ENCODE data around the gene NKAIN1. TPM values are rescaled to one million over a fixed set of nuclear protein-coding genes. Genes with fewer than 3 reads are reported as not detected.

The NKAIN1 gene
- total and polyA plus RNA-seq, 2 donors (not counting 1 experiment from before 2014, with no cell fraction given): not detected

DNA sequence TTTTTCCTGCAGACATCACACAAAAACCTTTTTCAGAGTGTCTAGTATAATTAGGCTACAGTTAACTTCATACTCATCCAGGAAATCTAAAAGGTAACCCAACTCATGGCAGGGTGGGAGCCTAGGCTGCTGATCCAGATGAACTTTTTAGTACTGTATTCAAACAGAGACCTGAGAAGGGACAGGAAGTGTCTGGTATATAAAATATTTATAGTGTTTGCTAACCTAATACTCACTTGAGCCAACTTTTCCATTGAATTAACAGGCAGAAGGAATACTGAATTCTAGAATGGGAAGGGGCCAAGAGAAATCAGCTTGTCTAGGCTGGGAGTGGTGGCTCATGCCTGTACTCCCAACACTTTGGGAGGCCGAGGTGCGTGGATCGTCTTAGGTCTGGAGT is 22.2 kb upstream of the NKAIN1 start:
- Histone ChIP-seq H3K4me2 (replicated peaks; ENCODE audit: low read depth, low read length, poor library complexity, severe bottlenecking) (no peak overlapping the region), H3K27me3 (replicated peaks in 1 of 4; ENCODE audit: control extremely low read depth in 1 of 4, control insufficient read depth in 3 of 4, insufficient read depth in 4 of 4, low read length in 3 of 4) (no peaks in the 10 kb centered on the region), H3K27ac (ENCODE audit: low read length in 2 of 2) (no peak overlapping the region), H4K20me1 (ENCODE audit: control insufficient read depth, insufficient read depth, low read length, poor library complexity, severe bottlenecking) (no peaks in the 10 kb centered on the region), H3K36me3 (replicated peaks in 1 of 2; ENCODE audit: control extremely low read depth in 1 of 2, control insufficient read depth in 1 of 2, extremely low read depth in 1 of 2, insufficient read depth in 2 of 2, low read length in 1 of 2) (peaks cover 25 to 75% of the 10 kb centered on the region in 2 experiments), H3K9me3 (ENCODE audit: control extremely low read depth in 1 of 3, control insufficient read depth in 2 of 3, insufficient read depth in 1 of 3, low read length in 2 of 3) (no peaks in the 10 kb centered on the region), H3K4me1 (ENCODE audit: control insufficient read depth in 2 of 2, insufficient read depth in 2 of 2, low read length in 2 of 2) (no peaks in the 10 kb centered on the region), H3K79me2 (ENCODE audit: control insufficient read depth, insufficient read depth, low read length) (no peaks in the 10 kb centered on the region), H3K9ac (ENCODE audit: low read length) (no peak overlapping the region), H2AFZ (ENCODE audit: insufficient read depth, low read depth, low read length, poor library complexity, severe bottlenecking) (no peak overlapping the region), H3K4me3 (ENCODE audit: control extremely low read depth in 1 of 5, extremely low read depth in 1 of 5, insufficient read depth in 1 of 5, low read depth in 2 of 5, low read length in 4 of 5) (no peak overlapping the region)
- H3K4me3 Mint-ChIP-seq: no peak overlapping the region
- intact Hi-C loops (cut with micrococcal nuclease): no loop called here
- no peak for ATAC-seq (ENCODE audit: low read depth)
- ChIA-PET POLR2A (no interaction called here), CTCF (no interaction called here)
- H3K9me3 Mint-ChIP-seq (ENCODE audit: insufficient read depth): no peaks in the 10 kb centered on the region
- no peak overlapping the region for H3K27ac Mint-ChIP-seq
- 100% methylated on average over 3 of the region's 3 CpGs for WGBS (ENCODE audit: insufficient coverage)
- no peaks in the 10 kb centered on the region for H3K4me1 Mint-ChIP-seq
- no peaks in the 10 kb centered on the region for H3K27me3 Mint-ChIP-seq
- TF ChIP-seq, protein P1, sequence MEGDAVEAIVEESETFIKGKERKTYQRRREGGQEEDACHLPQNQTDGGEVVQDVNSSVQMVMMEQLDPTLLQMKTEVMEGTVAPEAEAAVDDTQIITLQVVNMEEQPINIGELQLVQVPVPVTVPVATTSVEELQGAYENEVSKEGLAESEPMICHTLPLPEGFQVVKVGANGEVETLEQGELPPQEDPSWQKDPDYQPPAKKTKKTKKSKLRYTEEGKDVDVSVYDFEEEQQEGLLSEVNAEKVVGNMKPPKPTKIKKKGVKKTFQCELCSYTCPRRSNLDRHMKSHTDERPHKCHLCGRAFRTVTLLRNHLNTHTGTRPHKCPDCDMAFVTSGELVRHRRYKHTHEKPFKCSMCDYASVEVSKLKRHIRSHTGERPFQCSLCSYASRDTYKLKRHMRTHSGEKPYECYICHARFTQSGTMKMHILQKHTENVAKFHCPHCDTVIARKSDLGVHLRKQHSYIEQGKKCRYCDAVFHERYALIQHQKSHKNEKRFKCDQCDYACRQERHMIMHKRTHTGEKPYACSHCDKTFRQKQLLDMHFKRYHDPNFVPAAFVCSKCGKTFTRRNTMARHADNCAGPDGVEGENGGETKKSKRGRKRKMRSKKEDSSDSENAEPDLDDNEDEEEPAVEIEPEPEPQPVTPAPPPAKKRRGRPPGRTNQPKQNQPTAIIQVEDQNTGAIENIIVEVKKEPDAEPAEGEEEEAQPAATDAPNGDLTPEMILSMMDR (IDR thresholded peaks at IDR 0.05): no peak
- TF ChIP-seq EZH2 (IDR thresholded peaks at IDR 0.05; ENCODE audit: borderline replicate concordance, insufficient read depth, low read depth, low read length, poor library complexity, severe bottlenecking): no peak
- DNase-seq: no peak

DNA sequence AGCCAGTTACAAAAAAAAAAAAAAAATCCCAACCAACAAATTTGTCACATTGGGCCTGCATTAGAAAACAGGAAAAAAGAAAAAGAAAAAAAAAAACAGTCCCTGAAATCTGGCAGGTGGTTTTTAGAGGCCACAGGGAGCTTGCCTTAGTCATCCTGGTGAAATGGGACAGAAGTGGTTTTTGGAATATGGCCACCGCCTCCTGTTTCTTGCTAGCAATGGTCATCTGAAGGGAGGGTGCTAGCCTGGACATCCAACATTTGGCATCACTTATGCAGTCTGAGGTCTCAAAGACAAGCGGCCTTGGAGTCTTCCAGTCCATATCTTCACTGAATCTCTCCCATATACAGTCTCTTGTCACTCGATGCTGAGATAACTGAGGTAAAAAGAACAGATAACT is 20.1 kb upstream of the NKAIN1 start:
- Mint-ChIP-seq H3K4me3 (no peak overlapping the region), H3K27me3 (no peaks in the 10 kb centered on the region), H3K9me3 (ENCODE audit: insufficient read depth) (no peaks in the 10 kb centered on the region), H3K4me1 (no peaks in the 10 kb centered on the region), H3K27ac (no peak overlapping the region)
- no peak for ATAC-seq (ENCODE audit: low read depth)
- no peak for TF ChIP-seq EZH2 (IDR thresholded peaks at IDR 0.05; ENCODE audit: borderline replicate concordance, insufficient read depth, low read depth, low read length, poor library complexity, severe bottlenecking)
- TF ChIP-seq, protein P1 (IDR thresholded peaks at IDR 0.05): no peak
- no peak overlapping the region for H3K4me2 ChIP-seq (replicated peaks; ENCODE audit: low read depth, low read length, poor library complexity, severe bottlenecking)
- H3K27ac ChIP-seq (ENCODE audit: low read length in 2 of 2): no peak overlapping the region
- no peaks in the 10 kb centered on the region for H3K9me3 ChIP-seq (ENCODE audit: control extremely low read depth in 1 of 3, control insufficient read depth in 2 of 3, insufficient read depth in 1 of 3, low read length in 2 of 3)
- H4K20me1 ChIP-seq (ENCODE audit: control insufficient read depth, insufficient read depth, low read length, poor library complexity, severe bottlenecking): no peaks in the 10 kb centered on the region
- H2AFZ ChIP-seq (ENCODE audit: insufficient read depth, low read depth, low read length, poor library complexity, severe bottlenecking): no peak overlapping the region
- intact Hi-C loops (cut with micrococcal nuclease): no loop called here
- ChIA-PET CTCF (no interaction called here), POLR2A (interaction anchor here (0.7 kb wide), 1 partner anchor 44 kb away, joined by 4 read pairs; no protein-coding TSS in a partner anchor)
- no peak overlapping the region for H3K4me3 ChIP-seq (ENCODE audit: control extremely low read depth in 1 of 5, extremely low read depth in 1 of 5, insufficient read depth in 1 of 5, low read depth in 2 of 5, low read length in 4 of 5)
- DNase-seq: no peak
- H3K9ac ChIP-seq (ENCODE audit: low read length): no peak overlapping the region
- no peaks in the 10 kb centered on the region for H3K4me1 ChIP-seq (ENCODE audit: control insufficient read depth in 2 of 2, insufficient read depth in 2 of 2, low read length in 2 of 2)
- H3K27me3 ChIP-seq (replicated peaks in 1 of 4; ENCODE audit: control extremely low read depth in 1 of 4, control insufficient read depth in 3 of 4, insufficient read depth in 4 of 4, low read length in 3 of 4): no peaks in the 10 kb centered on the region
- H3K79me2 ChIP-seq (ENCODE audit: control insufficient read depth, insufficient read depth, low read length): no peaks in the 10 kb centered on the region
- WGBS (ENCODE audit: insufficient coverage): no CpG with 5 or more reads among the region's 3 CpGs
- peaks cover 21 to 58% of the 10 kb centered on the region in 2 experiments for H3K36me3 ChIP-seq (replicated peaks in 1 of 2; ENCODE audit: control extremely low read depth in 1 of 2, control insufficient read depth in 1 of 2, extremely low read depth in 1 of 2, insufficient read depth in 2 of 2, low read length in 1 of 2)
